K562 (cell line): ENCODE data around the gene CCDC88C. TPM values are rescaled to one million over a fixed set of nuclear protein-coding genes. Genes with fewer than 3 reads are reported as not detected.

Experiments
- DACH1 ChIP-seq: fragments of 450-650 bp; IDR thresholded peaks from 2 replicates; pipeline ENCODE4 v1.6.1; 2018; ENCODE audit not compliant: partially characterized antibody
- DNMT1 ChIP-seq: fragments of 450-650 bp; IDR thresholded peaks from 2 replicates; pipeline ENCODE4 v1.6.1; 2016; ENCODE audit warnings: antibody characterized with exemption, mild to moderate bottlenecking
- HDAC3 ChIP-seq: fragments of 450-650 bp; IDR thresholded peaks from 2 replicates; pipeline ENCODE4 v1.6.1; 2018; ENCODE audit warnings: borderline replicate concordance, mild to moderate bottlenecking, moderate library complexity; ENCODE audit not compliant: partially characterized antibody
- KLF10 ChIP-seq: fragments of 250-450 bp; sonication (Bioruptor Pico); IDR thresholded peaks from 2 replicates; pipeline ENCODE4 v1.6.1; 2021; ENCODE audit warnings: matching md5 sums
- NCOA1 ChIP-seq: fragments of 450-650 bp; IDR thresholded peaks from 2 replicates; pipeline ENCODE4 v1.6.1; 2016; ENCODE audit warnings: low read depth
- NFE2 ChIP-seq: IDR thresholded peaks from 2 replicates; pipeline ENCODE4 v1.6.1; 2014; ENCODE audit warnings: antibody characterized with exemption, low read depth
- NRF1 ChIP-seq, 2 experiments: fragments of 450-650 bp; IDR thresholded peaks in 1 of 2; conservative IDR thresholded peaks in 1 of 2; 2 replicates each; pipeline ENCODE4 v1.6.1; 2014; ENCODE audit warnings: mild to moderate bottlenecking in 2 of 2
- POLR2AphosphoS2 ChIP-seq: IDR thresholded peaks from 2 replicates; pipeline ENCODE4 v1.6.1; 2012; ENCODE audit warnings: low read length, improper control_type of control experiment
- SMARCA4 ChIP-seq: fragments of 450-650 bp; IDR thresholded peaks from 2 replicates; pipeline ENCODE4 v1.6.1; 2016
- STAT5A ChIP-seq: IDR thresholded peaks from 2 replicates; pipeline ENCODE4 v1.6.1; 2012; ENCODE audit warnings: low read length, inconsistent platforms, borderline replicate concordance
- ZC3H8 ChIP-seq: fragments of 450-650 bp; IDR thresholded peaks from 2 replicates; pipeline ENCODE4 v1.6.1; 2017
- ZNF23 ChIP-seq: fragments of 250-450 bp; sonication (Bioruptor Pico); IDR thresholded peaks from 2 replicates; pipeline ENCODE4 v1.4.0; 2020; ENCODE audit warnings: mild to moderate bottlenecking
- ZNF586 ChIP-seq: fragments of 450-650 bp; formaldehyde crosslinking; conservative IDR thresholded peaks from 2 replicates; pipeline ENCODE4 v1.4.0; 2020; ENCODE audit warnings: mild to moderate bottlenecking, moderate library complexity
- ZNF707 ChIP-seq: fragments of 250-450 bp; sonication (Bioruptor Pico); conservative IDR thresholded peaks from 2 replicates; pipeline ENCODE4 v1.8.0; 2022; ENCODE audit warnings: inconsistent platforms, mild to moderate bottlenecking, moderate library complexity
- polyA plus RNA-seq, 8 experiments: library from polyadenylated mRNA; depleted of rRNA in 4 of 8; stranded (reverse) in 5 of 8; unstranded in 3 of 8; fragments of >200 nt; fragmentation: Nextera tagmentation in 2 of 8; fragmentation: Illumina TruSeq in 1 of 8; extraction: Ambion mirVana in 2 of 8; extraction: Trizol in 1 of 8; gene quantifications; 2 replicates each; pipeline versions ENCODE4 v1.2.1 to v1.2.3, GENCODE V29; 2011 to 2014; ENCODE audit warnings: inconsistent platforms in 1 of 8, missing spikeins in 1 of 8
- total RNA-seq, 7 experiments: library from RNA; depleted of rRNA in 6 of 7; stranded (reverse); fragments of >200 nt in 6 of 7; fragmentation: Illumina TruSeq in 2 of 7; extraction: Trizol in 2 of 7; gene quantifications; 2 replicates each; pipeline versions ENCODE4 v1.2.1 to v1.2.3, GENCODE V29; 2011 to 2021; ENCODE audit warnings: low replicate concordance in 1 of 7
- TF ChIP-seq, protein P1 (sequence below): fragments of 450-650 bp; IDR thresholded peaks from 2 replicates; pipeline ENCODE4 v1.6.1; 2014; ENCODE audit warnings: low read depth, mild to moderate bottlenecking, moderate library complexity, borderline replicate concordance
- TF ChIP-seq, protein P2 (sequence below): sonication (generic); formaldehyde crosslinking; IDR thresholded peaks from 2 replicates; pipeline ENCODE4 v1.8.1; 2022; ENCODE audit warnings: missing genetic modification reagents
- TF ChIP-seq, protein P3 (sequence below): fragments of 200-800 bp; sonication (Bioruptor generic); IDR thresholded peaks from 2 replicates; pipeline ENCODE4 v1.6.1; 2016; ENCODE audit warnings: missing genetic modification characterization, missing compliant biosample characterization
- TF ChIP-seq, protein P4 (sequence below): sonication (generic); formaldehyde crosslinking; IDR thresholded peaks from 2 replicates; pipeline ENCODE4 v1.8.1; 2023; ENCODE audit warnings: mild to moderate bottlenecking, missing genetic modification reagents
- TF ChIP-seq, protein P5 (sequence below): fragments of 450-650 bp; formaldehyde crosslinking; IDR thresholded peaks from 2 replicates; pipeline ENCODE4 v1.4.0; 2020; ENCODE audit warnings: mild to moderate bottlenecking

Gene CCDC88C
- total and polyA plus RNA-seq, 9 of the 15 experiments (the other 6 are each of a cell fraction or from before 2014, with no cell fraction given) = 0.62 to 22.5 (median 10.7) TPM

DNA sequence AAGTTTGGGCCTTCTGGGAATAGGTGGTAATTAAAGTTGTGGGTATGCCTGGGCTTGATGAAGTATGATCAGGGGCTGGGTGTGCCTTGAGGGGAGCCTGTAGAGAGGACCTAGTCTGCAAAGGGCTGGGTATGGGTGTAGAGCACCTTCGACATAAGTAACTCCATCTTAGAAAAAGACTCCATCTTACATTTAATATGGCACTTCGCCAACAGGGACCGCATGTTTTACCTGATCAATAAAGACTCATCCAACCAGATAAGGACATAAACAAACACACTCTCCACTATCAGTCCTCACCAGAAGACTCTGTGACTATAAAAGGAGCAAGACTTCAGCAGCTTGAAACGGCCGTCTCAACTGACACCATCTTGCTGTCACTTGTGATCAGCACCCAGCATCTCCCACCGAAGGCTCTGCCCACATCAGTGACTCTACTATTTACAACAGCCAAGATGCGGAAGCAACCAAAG lies 149.6 kb downstream of the CCDC88C start (continued):
- TF ChIP-seq, protein P1, sequence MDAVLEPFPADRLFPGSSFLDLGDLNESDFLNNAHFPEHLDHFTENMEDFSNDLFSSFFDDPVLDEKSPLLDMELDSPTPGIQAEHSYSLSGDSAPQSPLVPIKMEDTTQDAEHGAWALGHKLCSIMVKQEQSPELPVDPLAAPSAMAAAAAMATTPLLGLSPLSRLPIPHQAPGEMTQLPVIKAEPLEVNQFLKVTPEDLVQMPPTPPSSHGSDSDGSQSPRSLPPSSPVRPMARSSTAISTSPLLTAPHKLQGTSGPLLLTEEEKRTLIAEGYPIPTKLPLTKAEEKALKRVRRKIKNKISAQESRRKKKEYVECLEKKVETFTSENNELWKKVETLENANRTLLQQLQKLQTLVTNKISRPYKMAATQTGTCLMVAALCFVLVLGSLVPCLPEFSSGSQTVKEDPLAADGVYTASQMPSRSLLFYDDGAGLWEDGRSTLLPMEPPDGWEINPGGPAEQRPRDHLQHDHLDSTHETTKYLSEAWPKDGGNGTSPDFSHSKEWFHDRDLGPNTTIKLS = no peak
- peak; percentile 92 for TF ChIP-seq SMARCA4
- 0 out of 2 replicates have a peak, but pooled peaks have one; percentile 10 for TF ChIP-seq NFE2
- TF ChIP-seq ZNF707 (CRISPR knock-in tag) = peak; percentile 74
- TF ChIP-seq, protein P2, sequence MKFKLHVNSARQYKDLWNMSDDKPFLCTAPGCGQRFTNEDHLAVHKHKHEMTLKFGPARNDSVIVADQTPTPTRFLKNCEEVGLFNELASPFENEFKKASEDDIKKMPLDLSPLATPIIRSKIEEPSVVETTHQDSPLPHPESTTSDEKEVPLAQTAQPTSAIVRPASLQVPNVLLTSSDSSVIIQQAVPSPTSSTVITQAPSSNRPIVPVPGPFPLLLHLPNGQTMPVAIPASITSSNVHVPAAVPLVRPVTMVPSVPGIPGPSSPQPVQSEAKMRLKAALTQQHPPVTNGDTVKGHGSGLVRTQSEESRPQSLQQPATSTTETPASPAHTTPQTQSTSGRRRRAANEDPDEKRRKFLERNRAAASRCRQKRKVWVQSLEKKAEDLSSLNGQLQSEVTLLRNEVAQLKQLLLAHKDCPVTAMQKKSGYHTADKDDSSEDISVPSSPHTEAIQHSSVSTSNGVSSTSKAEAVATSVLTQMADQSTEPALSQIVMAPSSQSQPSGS (CRISPR knock-in tag) = no peak
- TF ChIP-seq KLF10 (CRISPR knock-in tag) = peak; percentile 77; the same call in 1 of the 2 replicates
- TF ChIP-seq POLR2AphosphoS2 = no peak
- no peak for TF ChIP-seq DNMT1
- TF ChIP-seq DACH1 = no peak
- peak; percentile 68; the same call in 1 of the 2 replicates for TF ChIP-seq NCOA1
- peak; percentile 87 for TF ChIP-seq ZNF23 (CRISPR knock-in tag)
- TF ChIP-seq, protein P3, sequence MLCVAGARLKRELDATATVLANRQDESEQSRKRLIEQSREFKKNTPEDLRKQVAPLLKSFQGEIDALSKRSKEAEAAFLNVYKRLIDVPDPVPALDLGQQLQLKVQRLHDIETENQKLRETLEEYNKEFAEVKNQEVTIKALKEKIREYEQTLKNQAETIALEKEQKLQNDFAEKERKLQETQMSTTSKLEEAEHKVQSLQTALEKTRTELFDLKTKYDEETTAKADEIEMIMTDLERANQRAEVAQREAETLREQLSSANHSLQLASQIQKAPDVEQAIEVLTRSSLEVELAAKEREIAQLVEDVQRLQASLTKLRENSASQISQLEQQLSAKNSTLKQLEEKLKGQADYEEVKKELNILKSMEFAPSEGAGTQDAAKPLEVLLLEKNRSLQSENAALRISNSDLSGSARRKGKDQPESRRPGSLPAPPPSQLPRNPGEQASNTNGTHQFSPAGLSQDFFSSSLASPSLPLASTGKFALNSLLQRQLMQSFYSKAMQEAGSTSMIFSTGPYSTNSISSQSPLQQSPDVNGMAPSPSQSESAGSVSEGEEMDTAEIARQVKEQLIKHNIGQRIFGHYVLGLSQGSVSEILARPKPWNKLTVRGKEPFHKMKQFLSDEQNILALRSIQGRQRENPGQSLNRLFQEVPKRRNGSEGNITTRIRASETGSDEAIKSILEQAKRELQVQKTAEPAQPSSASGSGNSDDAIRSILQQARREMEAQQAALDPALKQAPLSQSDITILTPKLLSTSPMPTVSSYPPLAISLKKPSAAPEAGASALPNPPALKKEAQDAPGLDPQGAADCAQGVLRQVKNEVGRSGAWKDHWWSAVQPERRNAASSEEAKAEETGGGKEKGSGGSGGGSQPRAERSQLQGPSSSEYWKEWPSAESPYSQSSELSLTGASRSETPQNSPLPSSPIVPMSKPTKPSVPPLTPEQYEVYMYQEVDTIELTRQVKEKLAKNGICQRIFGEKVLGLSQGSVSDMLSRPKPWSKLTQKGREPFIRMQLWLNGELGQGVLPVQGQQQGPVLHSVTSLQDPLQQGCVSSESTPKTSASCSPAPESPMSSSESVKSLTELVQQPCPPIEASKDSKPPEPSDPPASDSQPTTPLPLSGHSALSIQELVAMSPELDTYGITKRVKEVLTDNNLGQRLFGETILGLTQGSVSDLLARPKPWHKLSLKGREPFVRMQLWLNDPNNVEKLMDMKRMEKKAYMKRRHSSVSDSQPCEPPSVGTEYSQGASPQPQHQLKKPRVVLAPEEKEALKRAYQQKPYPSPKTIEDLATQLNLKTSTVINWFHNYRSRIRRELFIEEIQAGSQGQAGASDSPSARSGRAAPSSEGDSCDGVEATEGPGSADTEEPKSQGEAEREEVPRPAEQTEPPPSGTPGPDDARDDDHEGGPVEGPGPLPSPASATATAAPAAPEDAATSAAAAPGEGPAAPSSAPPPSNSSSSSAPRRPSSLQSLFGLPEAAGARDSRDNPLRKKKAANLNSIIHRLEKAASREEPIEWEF = peak; percentile 95; the same call in 1 of the 2 replicates
- TF ChIP-seq, protein P4, sequence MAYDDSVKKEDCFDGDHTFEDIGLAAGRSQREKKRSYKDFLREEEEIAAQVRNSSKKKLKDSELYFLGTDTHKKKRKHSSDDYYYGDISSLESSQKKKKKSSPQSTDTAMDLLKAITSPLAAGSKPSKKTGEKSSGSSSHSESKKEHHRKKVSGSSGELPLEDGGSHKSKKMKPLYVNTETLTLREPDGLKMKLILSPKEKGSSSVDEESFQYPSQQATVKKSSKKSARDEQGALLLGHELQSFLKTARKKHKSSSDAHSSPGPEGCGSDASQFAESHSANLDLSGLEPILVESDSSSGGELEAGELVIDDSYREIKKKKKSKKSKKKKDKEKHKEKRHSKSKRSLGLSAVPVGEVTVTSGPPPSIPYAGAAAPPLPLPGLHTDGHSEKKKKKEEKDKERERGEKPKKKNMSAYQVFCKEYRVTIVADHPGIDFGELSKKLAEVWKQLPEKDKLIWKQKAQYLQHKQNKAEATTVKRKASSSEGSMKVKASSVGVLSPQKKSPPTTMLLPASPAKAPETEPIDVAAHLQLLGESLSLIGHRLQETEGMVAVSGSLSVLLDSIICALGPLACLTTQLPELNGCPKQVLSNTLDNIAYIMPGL (CRISPR knock-in tag) = no peak
- peak; percentile 88 for TF ChIP-seq ZNF586
- TF ChIP-seq HDAC3 = peak; percentile 61
- TF ChIP-seq, protein P5, sequence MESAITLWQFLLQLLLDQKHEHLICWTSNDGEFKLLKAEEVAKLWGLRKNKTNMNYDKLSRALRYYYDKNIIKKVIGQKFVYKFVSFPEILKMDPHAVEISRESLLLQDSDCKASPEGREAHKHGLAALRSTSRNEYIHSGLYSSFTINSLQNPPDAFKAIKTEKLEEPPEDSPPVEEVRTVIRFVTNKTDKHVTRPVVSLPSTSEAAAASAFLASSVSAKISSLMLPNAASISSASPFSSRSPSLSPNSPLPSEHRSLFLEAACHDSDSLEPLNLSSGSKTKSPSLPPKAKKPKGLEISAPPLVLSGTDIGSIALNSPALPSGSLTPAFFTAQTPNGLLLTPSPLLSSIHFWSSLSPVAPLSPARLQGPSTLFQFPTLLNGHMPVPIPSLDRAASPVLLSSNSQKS (CRISPR knock-in tag) = peak; percentile 90; the same call in 1 of the 2 replicates
- TF ChIP-seq STAT5A = peak; percentile 70; the same call in 1 of the 2 replicates
- no peak for TF ChIP-seq NRF1 (conservative IDR thresholded peaks at IDR 0.05 in 1 of 2, IDR thresholded peaks at IDR 0.05 in 1 of 2)
- TF ChIP-seq ZC3H8 = no peak
